Caco-2 (cell line): ENCODE measurements around the gene AP5B1. TPM values are rescaled to one million over a fixed set of nuclear protein-coding genes. Genes with fewer than 3 reads are reported as not detected.
"Not testable (repeated sequence)": the region's sequence is repeated elsewhere in the genome, so short reads cannot be mapped to it uniquely, and the experiment has no call there.

ENCODE experiments used
- BruUV-seq: library from RNA; stranded (reverse); fragments of 400-500 nt; replicated peaks from 2 replicates; lab custom pipeline; 2021; lab: Mats Ljungman, UMichigan
- CTCF ChIA-PET: fragments of 300-600 bp; sonication (Branson Sonifier 250); formaldehyde crosslinking; loops from one replicate; lab custom pipeline; 2022; ENCODE audit warnings: antibody characterized with exemption; lab: Charles Lee
- POLR2A ChIA-PET: fragments of 300-600 bp; sonication (Branson Sonifier 250); formaldehyde crosslinking; loops from one replicate; lab custom pipeline; 2022; ENCODE audit warnings: antibody characterized with exemption; lab: Charles Lee
- DNase-seq, 2 experiments: peaks; one replicate each; pipeline versions ENCODE4 v3.0.0 to v3.0.0-alpha.2; 2020 to 2022
- H3K27me3 ChIP-seq: replicated peaks from 2 replicates; pipeline ENCODE4 v1.6.0; 2011; ENCODE audit warnings: low read length; ENCODE audit not compliant: control insufficient read depth, insufficient read depth
- H3K36me3 ChIP-seq: 2 replicates; pipeline ENCODE4 v1.5.1; 2011; ENCODE audit warnings: low read length; ENCODE audit not compliant: control insufficient read depth, insufficient read depth
- H3K4me1 ChIP-seq: fragments of 250-450 bp; sonication (Bioruptor Pico); 2 replicates; pipeline ENCODE4 v1.5.1; 2020; ENCODE audit warnings: mild to moderate bottlenecking
- H3K4me3 ChIP-seq: 2 replicates; pipeline ENCODE4 v1.5.1; 2011; ENCODE audit warnings: low read depth, mild to moderate bottlenecking, control low read depth, low read length
- H3K9me3 ChIP-seq: fragments of 250-450 bp; sonication (Bioruptor Pico); 2 replicates; pipeline ENCODE4 v1.5.1; 2020; ENCODE audit warnings: mild to moderate bottlenecking, moderate library complexity
- H3K27ac Mint-ChIP-seq: one replicate; pipeline ENCODE4 v1.8.0; 2022; ENCODE audit warnings: mixed read lengths; ENCODE audit not compliant: unreplicated experiment
- H3K27me3 Mint-ChIP-seq: one replicate; pipeline ENCODE4 v1.8.0; 2022; ENCODE audit warnings: mixed read lengths; ENCODE audit not compliant: insufficient read depth, unreplicated experiment
- H3K36me3 Mint-ChIP-seq: one replicate; pipeline ENCODE4 v1.8.0; 2022; ENCODE audit warnings: mild to moderate bottlenecking, mixed read lengths; ENCODE audit not compliant: insufficient read depth, unreplicated experiment
- H3K4me1 Mint-ChIP-seq: one replicate; pipeline ENCODE4 v1.8.0; 2022; ENCODE audit warnings: low read depth, mixed read lengths; ENCODE audit not compliant: unreplicated experiment
- H3K4me3 Mint-ChIP-seq: one replicate; pipeline ENCODE4 v1.8.0; 2022; ENCODE audit warnings: mild to moderate bottlenecking, moderate library complexity, mixed read lengths; ENCODE audit not compliant: unreplicated experiment
- H3K9me3 Mint-ChIP-seq: one replicate; pipeline ENCODE4 v1.8.0; 2022; ENCODE audit warnings: mixed read lengths; ENCODE audit not compliant: unreplicated experiment
- CTCF ChIP-seq, 2 experiments: fragments of 200-600 bp in 1 of 2; IDR thresholded peaks; 1 replicate in 1 of 2; 2 replicates in 1 of 2; pipeline versions ENCODE4 v1.5.1 to v1.8.0; 2011 to 2022; ENCODE audit warnings: antibody characterized with exemption in 1 of 2, control low read depth in 1 of 2, inconsistent platforms in 1 of 2, low read depth in 1 of 2, low read length in 1 of 2, mild to moderate bottlenecking in 1 of 2, moderate library complexity in 1 of 2; ENCODE audit not compliant: insufficient read depth in 1 of 2, severe bottlenecking in 1 of 2, unreplicated experiment in 1 of 2
- intact Hi-C: fragments of 100-400 bp; cut with micrococcal nuclease; formaldehyde crosslinking; loops from one replicate; pipeline ENCODE4 v1.10.0; 2022; ENCODE audit not compliant: unreplicated experiment
- total RNA-seq: library from RNA; stranded (reverse); gene quantifications from 2 replicates; pipeline ENCODE4 v1.2.3, GENCODE V29; 2022

Gene AP5B1
- total RNA-seq, 1 experiment from 2014 or later = 19.3 TPM

DNA sequence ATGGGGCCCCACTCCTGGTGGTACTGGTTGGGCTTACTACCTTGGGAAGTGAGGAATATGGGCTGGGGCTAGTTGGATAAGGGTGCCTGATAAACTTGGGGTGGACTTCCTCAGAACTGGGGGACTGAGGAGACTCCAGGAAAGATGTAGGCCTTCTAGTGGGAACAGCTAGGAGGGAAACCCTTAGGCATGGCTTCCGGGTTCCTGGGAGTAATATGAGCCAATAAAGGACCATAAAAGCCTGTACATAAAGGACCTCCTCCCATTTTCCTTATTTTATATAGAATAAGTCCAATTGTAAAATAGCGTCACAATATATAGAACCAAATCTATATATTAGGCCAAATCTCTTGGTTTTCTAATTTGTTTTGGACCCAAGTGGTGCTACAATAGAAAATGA lies 41.8 kb downstream of the AP5B1 start:
- peaks cover 29% of the 10 kb centered on the region for H3K9me3 Mint-ChIP-seq
- no peaks in the 10 kb centered on the region for H3K4me1 ChIP-seq
- H3K9me3 ChIP-seq = peaks cover 15% of the 10 kb centered on the region; the same call in 1 of the 2 replicates
- no peak for TF ChIP-seq CTCF (IDR thresholded peaks at IDR 0.05; ENCODE audit: insufficient read depth in 1 of 2, low read depth in 1 of 2, low read length in 1 of 2, severe bottlenecking in 1 of 2, unreplicated experiment in 1 of 2)
- ChIA-PET POLR2A (no interaction called here), CTCF (interaction anchor here (0.7 kb wide), 1 partner anchor 254 kb away, joined by 3 read pairs; no protein-coding TSS in a partner anchor)
- no peaks in the 10 kb centered on the region for H3K4me1 Mint-ChIP-seq
- no peaks in the 10 kb centered on the region for H3K27me3 Mint-ChIP-seq
- no peak overlapping the region for H3K4me3 ChIP-seq
- H3K27me3 ChIP-seq = no peaks in the 10 kb centered on the region
- no peaks in the 10 kb centered on the region for H3K36me3 Mint-ChIP-seq
- DNase-seq = no peak
- no TSS peak for BruUV-seq
- H3K36me3 ChIP-seq = no peaks in the 10 kb centered on the region
- H3K4me3 Mint-ChIP-seq = no peak overlapping the region
- H3K27ac Mint-ChIP-seq = no peak overlapping the region
- intact Hi-C loops = no loop called here

GRCh38 chr11:65736810-65737209 lies 44.0 kb downstream of the AP5B1 start:
- peaks cover 23% of the 10 kb centered on the region for H3K9me3 ChIP-seq
- H3K27me3 ChIP-seq = no peaks in the 10 kb centered on the region
- no peak for TF ChIP-seq CTCF (IDR thresholded peaks at IDR 0.05; ENCODE audit: insufficient read depth in 1 of 2, low read depth in 1 of 2, low read length in 1 of 2, severe bottlenecking in 1 of 2, unreplicated experiment in 1 of 2)
- BruUV-seq = no TSS peak
- Mint-ChIP-seq H3K27ac (no peak overlapping the region), H3K4me3 (no peak overlapping the region), H3K9me3 (peaks cover 34% of the 10 kb centered on the region), H3K36me3 (no peaks in the 10 kb centered on the region), H3K27me3 (no peaks in the 10 kb centered on the region), H3K4me1 (no peaks in the 10 kb centered on the region)
- DNase-seq = no peak
- ChIA-PET CTCF (interaction anchor here (1.0 kb wide), 1 partner anchor 151 kb away, joined by 3 read pairs; the partner anchor contains the start of gene FIBP), POLR2A (interaction anchor here (0.6 kb wide), 1 partner anchor 54 kb away, joined by 3 read pairs; no protein-coding TSS in a partner anchor)
- no peaks in the 10 kb centered on the region for H3K36me3 ChIP-seq
- no peak overlapping the region for H3K4me3 ChIP-seq
- intact Hi-C loops = no loop called here
- no peaks in the 10 kb centered on the region for H3K4me1 ChIP-seq

GRCh38 chr11:65735111-65735510 lies 45.7 kb downstream of the AP5B1 start:
- CTCF ChIA-PET, H3K4me3 Mint-ChIP-seq, H3K4me3 ChIP-seq, H3K36me3 ChIP-seq, H3K27me3 Mint-ChIP-seq, BruUV-seq, H3K27ac Mint-ChIP-seq, H3K27me3 ChIP-seq, H3K36me3 Mint-ChIP-seq, intact Hi-C loops, H3K4me1 ChIP-seq, POLR2A ChIA-PET, DNase-seq, H3K4me1 Mint-ChIP-seq: not testable (repeated sequence)
- peaks cover 38% of the 10 kb centered on the region for H3K9me3 Mint-ChIP-seq
- peaks cover 23% of the 10 kb centered on the region for H3K9me3 ChIP-seq
